ENCODE measurements around the gene SUCNR1. TPM values are rescaled to one million over a fixed set of nuclear protein-coding genes. Genes with fewer than 3 reads are reported as not detected.
"Not testable (repeated sequence)": the region's sequence is repeated elsewhere in the genome, so short reads cannot be mapped to it uniquely, and the experiment has no call there.

The SUCNR1 gene
- total RNA-seq, 1 experiment from 2014 or later, result 0.07 TPM

GRCh38 chr3:151925876-151926275 is 52.4 kb downstream of the SUCNR1 start:
- Mint-ChIP-seq H3K4me1 (ENCODE audit: low read depth, unreplicated experiment) (peaks cover 25% of the 10 kb centered on the region), H3K27ac (ENCODE audit: unreplicated experiment) (no peak overlapping the region), H3K36me3 (ENCODE audit: insufficient read depth, unreplicated experiment) (no peaks in the 10 kb centered on the region), H3K27me3 (ENCODE audit: unreplicated experiment) (no peaks in the 10 kb centered on the region), H3K4me3 (ENCODE audit: low read depth, unreplicated experiment) (no peak overlapping the region), H3K9me3 (ENCODE audit: low read depth, unreplicated experiment) (no peaks in the 10 kb centered on the region)
- intact Hi-C loops (cut with micrococcal nuclease; ENCODE audit: unreplicated experiment), result no loop called here
- CTCF ChIA-PET, result interaction anchor here (1.3 kb wide), 1 partner anchor 491 kb away, joined by 4 read pairs; no protein-coding TSS in a partner anchor
- no TSS peak for BruUV-seq (replicated peaks)
- TF ChIP-seq CTCF (IDR thresholded peaks at IDR 0.05; ENCODE audit: unreplicated experiment), result no peak
- DNase-seq, result peak; percentile 8

GRCh38 chr3:151926956-151927355 is 53.5 kb downstream of the SUCNR1 start:
- H3K4me1 Mint-ChIP-seq (ENCODE audit: low read depth, unreplicated experiment), result peaks cover 25% of the 10 kb centered on the region
- DNase-seq, result no peak
- no TSS peak for BruUV-seq (replicated peaks)

GRCh38 chr3:151927915-151928525 is 54.6 kb downstream of the SUCNR1 start:
- H3K27ac Mint-ChIP-seq (ENCODE audit: unreplicated experiment); DNase-seq; CTCF ChIA-PET; H3K27me3 Mint-ChIP-seq (ENCODE audit: unreplicated experiment); intact Hi-C loops (cut with micrococcal nuclease; ENCODE audit: unreplicated experiment); H3K4me3 Mint-ChIP-seq (ENCODE audit: low read depth, unreplicated experiment); H3K9me3 Mint-ChIP-seq (ENCODE audit: low read depth, unreplicated experiment); BruUV-seq (replicated peaks); H3K36me3 Mint-ChIP-seq (ENCODE audit: insufficient read depth, unreplicated experiment): not testable (repeated sequence)
- H3K4me1 Mint-ChIP-seq (ENCODE audit: low read depth, unreplicated experiment), result peaks cover 25% of the 10 kb centered on the region

More at GRCh38 chr3:151926956-151927355, 53.5 kb downstream of the SUCNR1 start:
- Mint-ChIP-seq H3K27me3 (ENCODE audit: unreplicated experiment) (no peaks in the 10 kb centered on the region), H3K9me3 (ENCODE audit: low read depth, unreplicated experiment) (no peaks in the 10 kb centered on the region), H3K4me3 (ENCODE audit: low read depth, unreplicated experiment) (peak overlapping the region; percentile 39), H3K27ac (ENCODE audit: unreplicated experiment) (no peak overlapping the region), H3K36me3 (ENCODE audit: insufficient read depth, unreplicated experiment) (no peaks in the 10 kb centered on the region)
- intact Hi-C loops (cut with micrococcal nuclease; ENCODE audit: unreplicated experiment), result no loop called here
- CTCF ChIA-PET, result interaction anchor here (0.6 kb wide), 1 partner anchor 606 kb away, joined by 3 read pairs; no protein-coding TSS in a partner anchor
- TF ChIP-seq CTCF (IDR thresholded peaks at IDR 0.05; ENCODE audit: unreplicated experiment), result no peak

- H3K36me3 Mint-ChIP-seq (ENCODE audit: insufficient read depth, unreplicated experiment), result no peaks in the 10 kb centered on the region
- intact Hi-C loops (cut with micrococcal nuclease; ENCODE audit: unreplicated experiment), result loop anchor here (5.0 kb wide), 1 partner anchor 511 kb away; no protein-coding TSS in a partner anchor
- H3K4me1 Mint-ChIP-seq (ENCODE audit: low read depth, unreplicated experiment), result peaks cover 14% of the 10 kb centered on the region
- no peak overlapping the region for H3K27ac Mint-ChIP-seq (ENCODE audit: unreplicated experiment)
- no peak overlapping the region for H3K4me3 Mint-ChIP-seq (ENCODE audit: low read depth, unreplicated experiment)
- no peaks in the 10 kb centered on the region for H3K9me3 Mint-ChIP-seq (ENCODE audit: low read depth, unreplicated experiment)
- H3K27me3 Mint-ChIP-seq (ENCODE audit: unreplicated experiment), result no peaks in the 10 kb centered on the region
- BruUV-seq (replicated peaks), result no TSS peak
- DNase-seq, result no peak
- CTCF ChIA-PET, result interaction anchor here (1.1 kb wide), 1 partner anchor 10 kb away, joined by 3 read pairs; no protein-coding TSS in a partner anchor
- no peak for TF ChIP-seq CTCF (IDR thresholded peaks at IDR 0.05; ENCODE audit: unreplicated experiment)
Measured at GRCh38 chr3:151931171-151931570, 57.7 kb downstream of the SUCNR1 start.

- H3K4me1 Mint-ChIP-seq (ENCODE audit: low read depth, unreplicated experiment), result no peaks in the 10 kb centered on the region
- no peak for TF ChIP-seq CTCF (IDR thresholded peaks at IDR 0.05; ENCODE audit: unreplicated experiment)
- no peaks in the 10 kb centered on the region for H3K9me3 Mint-ChIP-seq (ENCODE audit: low read depth, unreplicated experiment)
- BruUV-seq (replicated peaks), result no TSS peak
- H3K27ac Mint-ChIP-seq (ENCODE audit: unreplicated experiment), result no peak overlapping the region
- no peaks in the 10 kb centered on the region for H3K27me3 Mint-ChIP-seq (ENCODE audit: unreplicated experiment)
- CTCF ChIA-PET, result no interaction called here
- H3K4me3 Mint-ChIP-seq (ENCODE audit: low read depth, unreplicated experiment), result no peak overlapping the region
- no peaks in the 10 kb centered on the region for H3K36me3 Mint-ChIP-seq (ENCODE audit: insufficient read depth, unreplicated experiment)
- intact Hi-C loops (cut with micrococcal nuclease; ENCODE audit: unreplicated experiment), result loop anchor here (5.0 kb wide), 1 partner anchor 509 kb away; no protein-coding TSS in a partner anchor
- DNase-seq, result no peak
Measured at GRCh38 chr3:151933234-151933853, 59.9 kb downstream of the SUCNR1 start.

All from Calu3 (cell line).